Tibial nerve (tissue), 4 donors: ENCODE data around the gene TMEM100. TPM values are rescaled to one million over a fixed set of nuclear protein-coding genes. Genes with fewer than 3 reads are reported as not detected.
A peak's percentile ranks its signal among the peaks of the same experiment; 100 is the strongest.

Experiments used
- DNase-seq, 2 donors: peaks; one replicate each; pipeline ENCODE4 v3.0.0-alpha.2; 2019; ENCODE audit warnings: low spot score in 2 of 2
- H3K27ac ChIP-seq, 4 donors: fragments of 200-600 bp; sonication (generic) in 3 of 4; one replicate each; pipeline ENCODE4 v1.5.1; 2017 to 2019; ENCODE audit warnings: mild to moderate bottlenecking in 1 of 4
- H3K27me3 ChIP-seq, 2 donors: fragments of 200-600 bp; sonication (generic) in 1 of 2; one replicate each; pipeline versions ENCODE4 v1.5.1 to v1.6.0; 2017 to 2019
- H3K36me3 ChIP-seq, 3 donors: fragments of 200-600 bp; sonication (generic); one replicate each; pipeline ENCODE4 v1.5.1; 2018 to 2019
- H3K4me1 ChIP-seq, 4 donors: fragments of 200-600 bp; sonication (generic) in 3 of 4; one replicate each; pipeline ENCODE4 v1.5.1; 2017 to 2019
- H3K4me3 ChIP-seq, 4 donors: fragments of 200-600 bp; sonication (generic) in 3 of 4; one replicate each; pipeline ENCODE4 v1.5.1; 2017 to 2019; ENCODE audit warnings: mild to moderate bottlenecking in 1 of 4, moderate library complexity in 1 of 4
- H3K9me3 ChIP-seq, 4 donors: fragments of 200-600 bp; sonication (generic) in 3 of 4; one replicate each; pipeline ENCODE4 v1.5.1; 2017 to 2019
- EP300 ChIP-seq, 2 donors: sonication (generic); formaldehyde crosslinking; IDR thresholded peaks; one replicate each; pipeline ENCODE4 v1.6.1; 2017; ENCODE audit warnings: antibody characterized with exemption in 2 of 2, mild to moderate bottlenecking in 1 of 2
- POLR2A ChIP-seq, 2 donors: fragments of 450-650 bp; IDR thresholded peaks; one replicate each; pipeline ENCODE4 v1.6.1; 2017; ENCODE audit warnings: antibody characterized with exemption in 2 of 2, mild to moderate bottlenecking in 2 of 2, moderate library complexity in 2 of 2
- WGBS, 2 donors: methylation state at CpG; one replicate each; pipeline ENCODE4 v1.1.5; 2018; 5-methylcytosine and 5-hydroxymethylcytosine counted together
- total RNA-seq, 4 donors: library from RNA; depleted of rRNA; stranded (reverse); fragments of >200 nt; gene quantifications; one replicate each; pipeline ENCODE4 v1.1.0, GENCODE V29; 2016
- TF ChIP-seq, protein P1 (sequence below), 5 experiments: fragments of 200-600 bp in 3 of 5; fragments of 450-650 bp in 2 of 5; sonication (generic) in 3 of 5; IDR thresholded peaks; one replicate each; pipeline ENCODE4 v1.5.1; 2016 to 2019; ENCODE audit warnings: antibody characterized with exemption in 5 of 5, mild to moderate bottlenecking in 3 of 5, moderate library complexity in 2 of 5

The TMEM100 gene
- total RNA-seq, 4 donors from 2014 or later: 24.3 to 33.4 (median 28.9) TPM

DNA sequence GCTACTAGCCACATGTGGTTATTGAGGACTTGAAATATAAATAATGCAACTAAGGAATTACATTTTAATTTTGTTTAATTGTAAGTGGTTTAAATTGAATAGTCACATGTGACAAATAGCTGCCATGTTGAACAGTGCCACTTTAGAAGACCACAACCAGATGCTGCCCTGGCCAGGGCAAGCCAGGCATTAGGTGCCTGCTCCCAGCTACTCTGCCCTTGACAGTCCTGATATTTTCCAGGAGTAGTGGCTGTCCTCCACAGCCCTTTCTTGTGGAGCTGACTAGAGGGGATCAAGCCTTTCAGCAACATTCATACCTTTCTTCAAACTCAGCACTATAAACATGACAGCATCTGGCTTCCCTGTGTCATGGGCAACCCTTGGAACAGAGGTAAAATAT lies 31.0 kb downstream of the TMEM100 start:
- no peaks in the 10 kb centered on the region for H3K9me3 ChIP-seq
- H3K4me1 ChIP-seq: peaks cover 0 to 46% (median 13%) of the 10 kb centered on the region in 4 donors
- no peaks in the 10 kb centered on the region for H3K27me3 ChIP-seq
- TF ChIP-seq, protein P1, sequence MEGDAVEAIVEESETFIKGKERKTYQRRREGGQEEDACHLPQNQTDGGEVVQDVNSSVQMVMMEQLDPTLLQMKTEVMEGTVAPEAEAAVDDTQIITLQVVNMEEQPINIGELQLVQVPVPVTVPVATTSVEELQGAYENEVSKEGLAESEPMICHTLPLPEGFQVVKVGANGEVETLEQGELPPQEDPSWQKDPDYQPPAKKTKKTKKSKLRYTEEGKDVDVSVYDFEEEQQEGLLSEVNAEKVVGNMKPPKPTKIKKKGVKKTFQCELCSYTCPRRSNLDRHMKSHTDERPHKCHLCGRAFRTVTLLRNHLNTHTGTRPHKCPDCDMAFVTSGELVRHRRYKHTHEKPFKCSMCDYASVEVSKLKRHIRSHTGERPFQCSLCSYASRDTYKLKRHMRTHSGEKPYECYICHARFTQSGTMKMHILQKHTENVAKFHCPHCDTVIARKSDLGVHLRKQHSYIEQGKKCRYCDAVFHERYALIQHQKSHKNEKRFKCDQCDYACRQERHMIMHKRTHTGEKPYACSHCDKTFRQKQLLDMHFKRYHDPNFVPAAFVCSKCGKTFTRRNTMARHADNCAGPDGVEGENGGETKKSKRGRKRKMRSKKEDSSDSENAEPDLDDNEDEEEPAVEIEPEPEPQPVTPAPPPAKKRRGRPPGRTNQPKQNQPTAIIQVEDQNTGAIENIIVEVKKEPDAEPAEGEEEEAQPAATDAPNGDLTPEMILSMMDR (IDR thresholded peaks at IDR 0.05): no peak
- TF ChIP-seq EP300 (IDR thresholded peaks at IDR 0.05) (no peak), POLR2A (IDR thresholded peaks at IDR 0.05) (no peak)
- H3K4me3 ChIP-seq: no peak overlapping the region
- no peak for DNase-seq
- H3K27ac ChIP-seq: no peak overlapping the region
- no peaks in the 10 kb centered on the region for H3K36me3 ChIP-seq

DNA sequence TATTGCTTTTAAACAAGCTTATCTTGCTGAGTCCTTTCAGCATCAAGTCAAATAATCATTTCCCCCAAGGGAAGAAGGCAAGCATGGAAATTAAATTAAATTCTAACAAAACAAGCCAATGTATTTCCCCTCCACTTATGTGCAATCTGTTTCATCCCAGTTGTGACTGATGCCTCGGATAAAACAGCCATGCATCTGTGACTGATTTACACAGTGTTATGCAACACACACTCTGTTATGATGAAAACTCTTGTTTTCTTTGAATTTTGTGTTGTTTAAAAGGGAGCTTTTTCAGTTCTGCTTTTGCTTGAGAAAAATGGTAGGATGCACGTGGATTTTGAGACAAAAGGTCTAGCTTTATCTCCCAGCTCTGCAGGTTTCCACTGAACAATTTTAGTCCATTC lies 32.6 kb downstream of the TMEM100 start:
- Histone ChIP-seq H3K4me3 (no peak overlapping the region), H3K9me3 (no peaks in the 10 kb centered on the region), H3K36me3 (no peaks in the 10 kb centered on the region), H3K27ac (peak overlapping the region in 1 of 4 donors; percentile 57), H3K4me1 (peaks cover 0 to 46% (median 13%) of the 10 kb centered on the region in 4 donors), H3K27me3 (no peaks in the 10 kb centered on the region)
- no peak for DNase-seq
- TF ChIP-seq POLR2A (IDR thresholded peaks at IDR 0.05) (no peak), EP300 (IDR thresholded peaks at IDR 0.05) (peak; percentile 16 to 62)
- TF ChIP-seq, protein P1 (IDR thresholded peaks at IDR 0.05): no peak
- 34 to 36% methylated on average over 2 of the region's 2 CpGs for WGBS, 2 donors

DNA sequence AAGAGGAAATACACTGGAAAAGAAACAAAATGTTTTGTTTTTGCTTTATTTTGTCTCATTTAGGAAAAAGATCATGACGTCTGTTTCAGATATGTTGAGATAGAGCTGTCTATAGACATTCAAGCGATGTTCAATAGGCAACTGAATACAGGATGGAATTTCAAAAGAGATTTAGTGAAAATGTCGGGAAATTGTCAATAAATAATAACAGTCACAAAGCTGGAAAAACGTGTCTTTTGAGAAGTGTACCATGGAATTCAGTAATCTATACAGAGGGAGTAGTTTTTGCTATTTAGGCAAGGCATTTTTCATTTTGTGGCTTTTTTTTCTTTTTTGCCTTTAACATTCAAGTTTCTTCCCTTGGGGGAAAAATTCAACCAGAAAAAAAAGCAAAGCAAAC lies 33.0 kb downstream of the TMEM100 start:
- TF ChIP-seq EP300 (IDR thresholded peaks at IDR 0.05) (no peak), POLR2A (IDR thresholded peaks at IDR 0.05) (no peak)
- TF ChIP-seq, protein P1 (IDR thresholded peaks at IDR 0.05): no peak
- H3K4me1 ChIP-seq: peaks cover 0 to 46% (median 11%) of the 10 kb centered on the region in 4 donors
- H3K4me3 ChIP-seq: no peak overlapping the region
- no peaks in the 10 kb centered on the region for H3K36me3 ChIP-seq
- H3K27me3 ChIP-seq: no peaks in the 10 kb centered on the region
- H3K9me3 ChIP-seq: no peaks in the 10 kb centered on the region
- no peak overlapping the region for H3K27ac ChIP-seq
- 69 to 70% methylated on average over 4 of the region's 4 CpGs for WGBS, 2 donors
- DNase-seq: no peak

DNA sequence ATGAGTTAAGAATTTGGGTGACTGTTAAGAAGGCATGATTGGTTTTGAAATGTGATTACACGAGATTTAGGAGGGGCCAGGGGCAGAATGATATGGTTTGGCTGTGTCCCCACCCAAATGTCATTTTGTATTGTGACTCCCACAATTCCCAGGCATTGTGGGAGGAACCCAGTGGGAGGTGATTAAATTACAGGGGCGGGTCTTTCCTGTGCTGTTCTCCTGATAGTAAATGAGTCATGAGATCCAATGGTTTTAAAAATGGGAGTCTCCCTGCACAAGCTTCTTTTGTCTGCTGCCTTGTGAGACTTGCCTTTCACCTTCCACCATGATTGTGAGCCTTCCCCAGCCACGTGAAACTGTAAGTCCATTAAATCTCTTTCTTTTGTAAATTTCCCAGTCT lies 34.6 kb downstream of the TMEM100 start:
- DNase-seq: no peak
- no peak overlapping the region for H3K4me3 ChIP-seq
- no peaks in the 10 kb centered on the region for H3K27me3 ChIP-seq
- WGBS, 2 donors: 74 to 77% methylated on average over 3 of the region's 3 CpGs
- H3K4me1 ChIP-seq: peaks cover 0 to 31% (median 9%) of the 10 kb centered on the region in 4 donors
- no peaks in the 10 kb centered on the region for H3K9me3 ChIP-seq
- H3K27ac ChIP-seq: no peak overlapping the region
- H3K36me3 ChIP-seq: no peaks in the 10 kb centered on the region
- TF ChIP-seq EP300 (IDR thresholded peaks at IDR 0.05): no peak
- TF ChIP-seq POLR2A (IDR thresholded peaks at IDR 0.05): no peak
- TF ChIP-seq, protein P1 (IDR thresholded peaks at IDR 0.05): no peak

DNA sequence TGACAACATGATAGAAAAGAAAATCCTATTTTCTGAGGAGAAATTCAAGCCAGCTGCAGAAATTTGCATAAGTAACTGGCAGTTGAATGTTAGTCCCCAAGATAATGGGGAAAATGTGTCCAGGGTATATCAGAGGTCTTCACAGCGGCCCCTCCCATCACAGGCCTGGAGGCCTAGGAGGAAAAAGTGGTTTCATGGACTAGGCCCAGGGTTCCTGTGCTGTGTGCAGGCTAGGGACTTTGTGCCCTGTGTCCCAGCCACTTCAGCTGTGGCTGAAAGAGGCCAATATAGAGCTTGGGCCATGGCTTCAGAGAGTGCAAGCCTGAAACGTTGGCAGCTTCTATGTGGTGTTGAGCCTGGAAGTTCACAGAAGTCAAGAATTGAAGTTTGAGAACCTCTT lies 35.6 kb downstream of the TMEM100 start:
- Histone ChIP-seq H3K9me3 (no peaks in the 10 kb centered on the region), H3K36me3 (no peaks in the 10 kb centered on the region), H3K4me1 (peaks cover 0 to 24% (median 5%) of the 10 kb centered on the region in 4 donors), H3K27ac (no peak overlapping the region), H3K4me3 (no peak overlapping the region), H3K27me3 (no peaks in the 10 kb centered on the region)
- DNase-seq: no peak
- WGBS, 2 donors: 84 to 92% methylated on average over 2 of the region's 2 CpGs
- TF ChIP-seq, protein P1 (IDR thresholded peaks at IDR 0.05): no peak
- TF ChIP-seq EP300 (IDR thresholded peaks at IDR 0.05): no peak
- TF ChIP-seq POLR2A (IDR thresholded peaks at IDR 0.05): no peak
